RWPE1 (cell line): ENCODE data around the gene RARG.

Source experiments
- CTCF ChIA-PET: fragments of 350-600 bp; sonication (Branson Sonifier 250); formaldehyde crosslinking; extraction: SDS; loops from one replicate; lab custom pipeline; 2021; lab: Yijun Ruan, JAX
- POLR2A ChIA-PET: fragments of 400-600 bp; formaldehyde crosslinking; extraction: SDS; loops from one replicate; lab custom pipeline; 2020; ENCODE audit warnings: antibody characterized with exemption; ENCODE audit not compliant: low non-redundant PET; lab: Yijun Ruan, JAX
- DNase-seq: peaks from one replicate; pipeline ENCODE4 v3.0.0; 2012; ENCODE audit warnings: low spot score
- H3K27ac ChIP-seq: fragments of 450-650 bp; 2 replicates; pipeline ENCODE4 v1.5.1; 2017
- TF ChIP-seq, protein P1 (sequence below): fragments of 450-650 bp; conservative IDR thresholded peaks from 2 replicates; pipeline ENCODE4 v1.5.1; 2017; ENCODE audit warnings: low read depth, mild to moderate bottlenecking

RARG gene

DNA sequence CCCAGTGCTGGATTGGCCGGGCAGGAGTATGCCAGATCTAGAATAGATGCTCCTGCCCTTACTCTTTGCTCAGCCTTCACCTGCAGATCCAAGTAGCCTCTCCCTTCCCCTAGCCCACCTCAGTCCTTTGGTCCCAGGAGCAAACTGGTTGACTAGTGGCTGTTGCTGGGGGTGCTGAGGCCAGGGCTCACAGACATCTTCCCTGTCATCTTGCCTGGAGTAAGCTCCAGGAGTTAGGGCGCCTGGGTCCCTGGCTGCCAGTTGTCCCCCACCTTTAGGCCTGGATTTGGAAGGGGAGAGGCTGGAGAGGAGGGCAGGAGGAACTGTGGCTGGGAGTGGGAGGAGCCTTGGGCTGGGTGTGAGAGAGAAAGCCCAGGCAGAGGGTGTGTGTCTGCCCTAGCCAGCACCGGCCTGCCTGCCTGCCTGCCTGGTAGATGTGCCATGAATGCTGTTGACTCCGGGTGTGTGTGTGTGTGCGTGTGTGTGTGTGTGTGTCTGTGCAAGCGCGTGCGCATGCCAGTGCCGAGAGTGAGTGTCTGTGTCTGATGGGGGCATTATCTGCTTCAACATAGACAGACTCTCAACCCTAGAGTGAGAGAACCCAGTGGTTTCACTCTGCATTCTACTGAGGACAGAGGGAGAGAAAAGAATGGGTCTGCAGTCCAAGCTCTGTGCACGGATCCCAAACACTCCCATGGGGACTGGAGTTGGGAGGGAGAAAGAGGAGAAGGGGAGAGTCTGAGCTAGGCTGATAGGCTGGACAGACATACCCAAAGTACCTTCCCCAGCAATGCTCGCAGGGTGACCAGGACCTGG, 845 bp upstream of the RARG start:
- ChIA-PET POLR2A (no interaction called here), CTCF (interaction anchor here (0.6 to 0.9 kb wide), 6 partner anchors 13 to 89 kb away, joined by 3 to 5 read pairs (median 3); partner anchors contain the start of gene ZNF740)
- TF ChIP-seq, protein P1, sequence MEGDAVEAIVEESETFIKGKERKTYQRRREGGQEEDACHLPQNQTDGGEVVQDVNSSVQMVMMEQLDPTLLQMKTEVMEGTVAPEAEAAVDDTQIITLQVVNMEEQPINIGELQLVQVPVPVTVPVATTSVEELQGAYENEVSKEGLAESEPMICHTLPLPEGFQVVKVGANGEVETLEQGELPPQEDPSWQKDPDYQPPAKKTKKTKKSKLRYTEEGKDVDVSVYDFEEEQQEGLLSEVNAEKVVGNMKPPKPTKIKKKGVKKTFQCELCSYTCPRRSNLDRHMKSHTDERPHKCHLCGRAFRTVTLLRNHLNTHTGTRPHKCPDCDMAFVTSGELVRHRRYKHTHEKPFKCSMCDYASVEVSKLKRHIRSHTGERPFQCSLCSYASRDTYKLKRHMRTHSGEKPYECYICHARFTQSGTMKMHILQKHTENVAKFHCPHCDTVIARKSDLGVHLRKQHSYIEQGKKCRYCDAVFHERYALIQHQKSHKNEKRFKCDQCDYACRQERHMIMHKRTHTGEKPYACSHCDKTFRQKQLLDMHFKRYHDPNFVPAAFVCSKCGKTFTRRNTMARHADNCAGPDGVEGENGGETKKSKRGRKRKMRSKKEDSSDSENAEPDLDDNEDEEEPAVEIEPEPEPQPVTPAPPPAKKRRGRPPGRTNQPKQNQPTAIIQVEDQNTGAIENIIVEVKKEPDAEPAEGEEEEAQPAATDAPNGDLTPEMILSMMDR, result no peak
- peak; percentile 76 for DNase-seq
- H3K27ac ChIP-seq, result peak overlapping the region; percentile 98

DNA sequence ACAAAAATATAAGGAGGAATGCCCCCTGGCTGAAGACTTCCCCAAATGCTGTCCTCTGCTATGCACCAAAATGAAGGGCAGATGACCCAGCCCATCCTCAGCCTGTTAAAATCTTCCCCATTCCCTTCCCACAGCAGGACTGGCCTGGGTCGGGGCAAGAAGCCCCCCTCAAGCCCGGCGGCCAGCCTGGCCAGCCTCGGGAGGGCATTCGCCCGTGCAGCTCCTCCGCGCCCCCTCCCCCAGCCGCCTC, 413 bp downstream of the RARG start:
- TF ChIP-seq, protein P1, result no peak
- peak overlapping the region; percentile 98 for H3K27ac ChIP-seq
- CTCF ChIA-PET, result no interaction called here
- POLR2A ChIA-PET, result interaction anchor here (0.6 kb wide), 2 partner anchors 12 to 358 kb away, joined by 3 to 5 read pairs; no protein-coding TSS in a partner anchor
- no peak for DNase-seq

DNA sequence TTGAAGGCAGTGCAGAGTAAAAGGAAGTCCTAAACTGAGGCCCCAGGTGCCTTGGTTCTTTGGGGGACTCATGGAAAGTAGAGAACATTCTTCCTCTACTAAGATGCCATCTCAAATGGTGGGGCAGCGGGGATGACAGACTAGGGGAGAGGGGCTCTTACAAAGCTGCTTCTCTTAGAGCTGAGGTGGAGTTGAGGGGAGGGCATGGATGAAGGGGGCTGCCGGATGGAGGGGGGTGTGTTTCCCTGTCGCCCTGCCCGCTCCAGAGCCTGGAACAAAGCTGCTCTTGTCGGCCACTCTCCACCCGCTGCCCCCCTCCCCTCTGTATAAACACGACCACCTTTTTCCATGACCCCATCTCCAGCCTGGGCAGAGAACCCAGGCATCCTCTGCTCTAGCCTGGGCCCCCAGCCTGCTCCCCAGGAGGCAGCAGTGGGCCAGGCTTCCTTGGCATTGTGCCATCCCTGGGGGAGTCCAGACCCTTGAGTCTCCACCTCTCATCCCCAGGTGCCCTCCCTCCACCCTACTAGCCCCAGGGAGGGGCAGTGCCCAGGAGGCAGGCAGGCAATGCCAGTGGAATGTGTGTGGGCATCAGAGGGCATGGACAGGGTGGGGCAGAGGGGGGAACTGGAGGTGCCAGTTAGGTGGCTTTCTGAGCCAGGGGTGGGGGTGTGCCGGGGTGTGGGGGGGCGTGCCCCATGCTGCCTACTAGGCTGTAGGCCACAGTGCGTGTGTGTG, 1.7 kb downstream of the RARG start:
- TF ChIP-seq, protein P1, result no peak
- POLR2A ChIA-PET, result no interaction called here
- CTCF ChIA-PET, result interaction anchor here (0.6 kb wide), 1 partner anchor 48 kb away, joined by 4 read pairs; no protein-coding TSS in a partner anchor
- H3K27ac ChIP-seq, result peak overlapping the region; percentile 98
- peak; percentile 84 for DNase-seq

DNA sequence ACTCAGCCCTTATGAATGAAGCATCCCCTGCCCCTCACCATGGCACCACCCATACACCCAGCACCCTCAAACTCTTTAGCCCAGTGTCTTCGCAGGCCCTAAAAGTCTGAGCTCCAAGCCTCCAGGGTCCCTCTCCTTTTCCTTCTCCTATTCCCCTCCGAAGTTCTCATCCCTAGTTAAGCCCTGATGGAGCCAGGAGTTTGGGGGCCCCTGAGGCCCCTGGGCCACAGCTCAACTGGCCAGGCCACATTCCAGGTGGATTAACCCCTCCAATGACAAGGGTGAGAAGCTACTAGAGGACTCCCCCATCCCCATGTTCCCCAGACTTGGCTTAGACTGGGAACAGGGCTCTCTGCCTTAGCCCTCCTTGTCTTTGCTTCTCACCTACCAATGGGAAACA, 2.6 kb downstream of the RARG start:
- no peak for DNase-seq
- POLR2A ChIA-PET, result no interaction called here
- TF ChIP-seq, protein P1, result no peak
- H3K27ac ChIP-seq, result peak overlapping the region; percentile 98
- CTCF ChIA-PET, result interaction anchor here (0.5 kb wide), 1 partner anchor 434 kb away, joined by 3 read pairs; no protein-coding TSS in a partner anchor

DNA sequence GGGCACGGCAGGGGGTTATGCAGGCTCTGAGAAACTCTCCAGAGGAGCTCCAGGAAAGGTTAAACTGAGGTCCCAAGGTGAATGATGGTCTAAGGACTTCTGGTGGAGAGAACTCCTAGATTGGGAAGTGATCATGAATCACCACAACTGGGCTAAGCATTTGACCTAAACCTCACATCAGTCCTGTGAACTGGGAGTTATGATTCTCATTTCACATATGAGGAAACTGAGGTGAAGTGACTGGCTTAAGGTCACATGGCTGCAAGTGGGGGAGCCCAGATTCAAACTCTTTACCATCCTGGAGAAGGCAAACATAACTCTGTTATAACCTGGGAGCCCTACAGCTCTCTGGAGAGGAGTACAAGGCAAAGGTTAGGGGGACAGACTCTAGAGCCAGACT, 4.2 kb downstream of the RARG start:
- TF ChIP-seq, protein P1, result no peak
- H3K27ac ChIP-seq, result peak overlapping the region; percentile 99
- CTCF ChIA-PET, result no interaction called here
- DNase-seq, result no peak
- POLR2A ChIA-PET, result no interaction called here

DNA sequence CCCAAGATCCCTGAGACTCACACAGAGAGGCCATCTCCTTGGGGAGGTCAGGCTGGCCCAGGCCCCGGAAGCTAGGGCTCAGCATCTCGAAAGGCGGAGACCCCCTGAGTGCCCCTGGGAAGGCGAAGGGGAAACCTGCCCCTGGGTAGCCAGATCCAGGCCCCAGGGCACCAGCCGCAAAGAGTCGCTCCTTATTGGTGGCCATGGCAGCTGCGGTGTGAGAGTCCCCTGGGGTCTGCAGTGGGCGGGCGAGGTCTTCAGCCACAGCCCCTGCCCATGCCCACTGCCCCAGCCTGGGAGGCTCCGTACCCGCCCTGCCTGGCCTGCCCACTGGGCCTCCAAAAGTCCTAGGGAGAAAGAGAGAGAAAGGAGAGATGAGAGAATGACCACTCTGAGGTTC, 4.7 kb downstream of the RARG start:
- TF ChIP-seq, protein P1, result no peak
- POLR2A ChIA-PET, result no interaction called here
- CTCF ChIA-PET, result no interaction called here
- no peak for DNase-seq
- H3K27ac ChIP-seq, result peak overlapping the region; percentile 99
